HCT116 (cell line): ENCODE measurements around the gene RNF113B.

Experiments used
- ATF3 ChIP-seq: IDR thresholded peaks from 2 replicates; pipeline ENCODE4 v1.6.1; 2012
- CBX3 ChIP-seq: IDR thresholded peaks from 2 replicates; pipeline ENCODE4 v1.6.1; 2012; ENCODE audit warnings: low read depth
- CTCF ChIP-seq, 3 experiments: fragments of 200-600 bp in 1 of 3; sonication (generic) in 1 of 3; IDR thresholded peaks in 2 of 3; conservative IDR thresholded peaks in 1 of 3; 2 replicates each; pipeline ENCODE4 v1.5.1; 2012 to 2017; ENCODE audit warnings: low read depth in 2 of 3, low read length in 2 of 3, antibody characterized with exemption in 1 of 3, borderline replicate concordance in 1 of 3, control low read depth in 1 of 3, mild to moderate bottlenecking in 1 of 3, mixed read lengths in 1 of 3, mixed run types in 1 of 3, moderate library complexity in 1 of 3; ENCODE audit not compliant: insufficient read depth in 1 of 3
- JUND ChIP-seq: IDR thresholded peaks from 2 replicates; pipeline ENCODE4 v1.6.1; 2012
- POLR2A ChIP-seq: IDR thresholded peaks from 2 replicates; pipeline ENCODE4 v1.7.0; 2011; ENCODE audit warnings: borderline replicate concordance; ENCODE audit not compliant: insufficient read depth, insufficient read length; ENCODE audit errors: extremely low read depth
- POLR2AphosphoS5 ChIP-seq: IDR thresholded peaks from 2 replicates; pipeline ENCODE4 v1.6.1; 2011; ENCODE audit warnings: mild to moderate bottlenecking, low read depth, low read length, moderate library complexity
- RAD21 ChIP-seq: IDR thresholded peaks from 2 replicates; pipeline ENCODE4 v1.6.1; 2012; ENCODE audit warnings: low read depth, mild to moderate bottlenecking
- TF ChIP-seq, protein P1 (sequence below): IDR thresholded peaks from 2 replicates; pipeline ENCODE4 v1.6.1; 2012

GRCh38 chr13:98216135-98216565 is 39.1 kb upstream of the RNF113B start:
- no peak for TF ChIP-seq POLR2A
- TF ChIP-seq RAD21, result no peak
- TF ChIP-seq JUND, result peak; percentile 54
- TF ChIP-seq, protein P1, sequence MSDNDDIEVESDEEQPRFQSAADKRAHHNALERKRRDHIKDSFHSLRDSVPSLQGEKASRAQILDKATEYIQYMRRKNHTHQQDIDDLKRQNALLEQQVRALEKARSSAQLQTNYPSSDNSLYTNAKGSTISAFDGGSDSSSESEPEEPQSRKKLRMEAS, result peak; percentile 71
- TF ChIP-seq CTCF (IDR thresholded peaks at IDR 0.05 in 2 of 3, conservative IDR thresholded peaks at IDR 0.05 in 1 of 3; ENCODE audit: borderline replicate concordance in 1 of 3, insufficient read depth in 1 of 3, low read depth in 2 of 3, low read length in 2 of 3), result no peak
- TF ChIP-seq POLR2AphosphoS5, result no peak
- TF ChIP-seq ATF3, result no peak
- peak; percentile 58; the same call in 1 of the 2 replicates for TF ChIP-seq CBX3
